AG04449 (cell line): ENCODE data around the gene CSRP2.

ENCODE experiments used
- CTCF ChIA-PET: fragments of 350-600 bp; formaldehyde crosslinking; extraction: SDS; loops from one replicate; lab custom pipeline; 2021; ENCODE audit warnings: antibody characterized with exemption; lab: Yijun Ruan, JAX
- POLR2A ChIA-PET: fragments of 400-600, 350-600 bp; formaldehyde crosslinking; extraction: SDS; loops from one replicate; lab custom pipeline; 2020; ENCODE audit warnings: antibody characterized with exemption, inconsistent platforms; lab: Yijun Ruan, JAX
- DNase-seq: peaks from one replicate; pipeline ENCODE4 v3.0.0-alpha.2; 2010; ENCODE audit warnings: low read depth, low spot score
- H3K4me3 ChIP-seq: 2 replicates; pipeline ENCODE4 v1.5.1; 2011; ENCODE audit warnings: low read depth, mild to moderate bottlenecking, control low read depth, low read length
- TF ChIP-seq, protein P1 (sequence below): IDR thresholded peaks from one replicate; pipeline ENCODE4 v1.5.1; 2011; ENCODE audit warnings: mild to moderate bottlenecking, moderate library complexity, low read length, control low read depth, inconsistent platforms; ENCODE audit not compliant: insufficient read depth; ENCODE audit errors: missing control alignments

The CSRP2 gene

DNA sequence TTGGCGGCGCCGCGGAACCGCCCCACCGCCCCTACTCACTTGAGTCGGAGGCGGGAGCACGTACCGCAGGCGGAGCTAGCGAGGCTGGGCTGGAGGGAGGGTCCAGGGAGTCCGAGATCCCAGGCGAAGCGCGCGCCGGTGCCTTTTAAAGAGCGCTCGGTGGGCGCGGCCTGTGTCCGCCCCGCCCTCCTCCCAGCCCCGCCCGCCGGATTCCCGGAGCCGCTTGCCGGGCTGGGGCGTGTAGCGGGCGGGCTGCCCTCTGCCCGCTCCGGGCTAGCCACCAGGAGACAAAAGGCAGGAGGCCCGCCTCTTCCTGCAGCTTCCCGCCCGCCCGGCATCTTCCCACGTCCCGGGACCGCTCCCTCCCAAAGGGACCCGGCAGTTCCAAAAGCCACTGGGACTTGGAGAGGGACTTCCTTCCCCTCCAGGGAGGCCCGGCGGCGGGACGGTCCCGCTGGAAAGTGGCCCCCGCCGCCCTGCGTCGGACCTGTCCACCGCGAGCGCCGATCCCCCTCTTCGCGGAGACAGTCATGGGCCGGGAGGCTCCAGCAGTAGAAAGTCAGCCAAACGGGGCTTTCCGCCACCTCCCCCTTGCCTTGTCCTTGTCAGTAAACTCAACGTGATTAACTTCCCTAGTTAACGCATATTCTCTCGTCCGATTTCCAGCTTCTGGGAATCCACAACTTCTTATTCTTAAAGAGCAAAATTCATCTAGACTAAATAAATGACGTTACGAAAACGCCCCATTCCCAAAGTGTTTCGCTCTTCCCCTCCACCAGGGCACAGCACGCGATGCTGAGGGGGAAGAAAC, at the start of gene CSRP2:
Gene CSRP2, minus strand, starts transcription at position 121 of the 811 bp plus-strand sequence. CDS start 12,759 bp downstream, outside the sequence.
- DNase-seq, result no peak
- CTCF ChIA-PET, result interaction anchor here (1.2 to 4.1 kb wide), 4 partner anchors 11 to 13 kb away, joined by 3 to 10 read pairs (median 4); no protein-coding TSS in a partner anchor
- H3K4me3 ChIP-seq, result peak within 1 kb of the TSS; percentile 80
- TF ChIP-seq, protein P1, sequence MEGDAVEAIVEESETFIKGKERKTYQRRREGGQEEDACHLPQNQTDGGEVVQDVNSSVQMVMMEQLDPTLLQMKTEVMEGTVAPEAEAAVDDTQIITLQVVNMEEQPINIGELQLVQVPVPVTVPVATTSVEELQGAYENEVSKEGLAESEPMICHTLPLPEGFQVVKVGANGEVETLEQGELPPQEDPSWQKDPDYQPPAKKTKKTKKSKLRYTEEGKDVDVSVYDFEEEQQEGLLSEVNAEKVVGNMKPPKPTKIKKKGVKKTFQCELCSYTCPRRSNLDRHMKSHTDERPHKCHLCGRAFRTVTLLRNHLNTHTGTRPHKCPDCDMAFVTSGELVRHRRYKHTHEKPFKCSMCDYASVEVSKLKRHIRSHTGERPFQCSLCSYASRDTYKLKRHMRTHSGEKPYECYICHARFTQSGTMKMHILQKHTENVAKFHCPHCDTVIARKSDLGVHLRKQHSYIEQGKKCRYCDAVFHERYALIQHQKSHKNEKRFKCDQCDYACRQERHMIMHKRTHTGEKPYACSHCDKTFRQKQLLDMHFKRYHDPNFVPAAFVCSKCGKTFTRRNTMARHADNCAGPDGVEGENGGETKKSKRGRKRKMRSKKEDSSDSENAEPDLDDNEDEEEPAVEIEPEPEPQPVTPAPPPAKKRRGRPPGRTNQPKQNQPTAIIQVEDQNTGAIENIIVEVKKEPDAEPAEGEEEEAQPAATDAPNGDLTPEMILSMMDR, result peak; percentile 20
- POLR2A ChIA-PET, result interaction anchor here (0.5 to 1.8 kb wide), 7 partner anchors 9 to 117 kb away, joined by 3 to 24 read pairs (median 6); no protein-coding TSS in a partner anchor

DNA sequence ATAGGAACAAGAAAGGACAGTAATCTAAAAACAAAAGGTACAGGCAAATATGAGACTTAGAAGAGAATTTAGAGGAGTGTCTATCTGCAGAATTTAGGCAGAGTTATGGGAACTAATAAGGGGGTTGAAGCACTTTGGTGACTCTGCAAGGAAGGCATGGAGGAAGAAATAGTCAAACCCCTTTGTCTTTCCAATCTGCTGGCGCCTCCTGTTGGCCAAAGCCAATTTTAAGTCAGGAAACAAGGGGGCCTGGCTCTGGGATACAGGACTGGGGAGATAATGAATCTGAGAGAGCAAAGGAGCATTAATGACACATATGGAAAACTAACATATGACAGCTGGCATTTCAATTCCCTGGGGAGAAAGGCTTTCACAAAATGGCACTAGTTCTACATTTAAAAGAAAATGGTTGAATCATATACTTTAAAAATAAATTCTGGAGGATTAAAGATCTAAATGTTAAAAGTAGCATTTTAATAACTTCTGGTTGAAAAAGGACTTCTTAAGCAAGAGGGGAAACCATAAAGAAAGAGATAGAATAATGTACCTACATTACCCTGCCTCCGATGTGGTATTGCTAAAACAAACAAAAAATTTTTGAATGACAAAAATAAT, 48.5 kb upstream of the CSRP2 start:
- ChIA-PET CTCF (interaction anchor here (0.9 to 2.3 kb wide), 20 partner anchors 8 to 305 kb away, joined by 3 to 13 read pairs (median 4); no protein-coding TSS in a partner anchor), POLR2A (no interaction called here)
- TF ChIP-seq, protein P1, result peak; percentile 57
- H3K4me3 ChIP-seq, result no peak overlapping the region
- DNase-seq, result no peak

DNA sequence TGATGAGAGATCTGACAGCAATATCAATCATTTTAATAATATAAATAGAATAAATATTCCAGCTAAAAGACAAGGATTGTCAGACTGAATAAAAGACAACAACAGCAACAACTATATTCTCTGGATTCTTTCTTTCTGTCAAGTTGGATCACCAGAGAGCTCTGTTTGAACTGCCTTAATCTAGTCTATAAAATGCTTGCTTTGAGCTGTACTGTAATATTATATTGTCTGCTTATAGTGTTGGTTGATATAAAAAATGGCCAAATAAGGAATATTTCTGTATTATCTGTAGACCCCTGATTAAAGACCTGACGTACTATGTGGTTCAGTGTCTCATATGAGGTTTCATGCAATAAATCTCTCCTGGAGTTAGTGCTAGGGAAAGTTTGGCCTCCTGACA, 46.3 kb upstream of the CSRP2 start:
- CTCF ChIA-PET, result interaction anchor here (0.7 to 1.9 kb wide), 5 partner anchors 10 to 135 kb away, joined by 3 to 4 read pairs (median 3); no protein-coding TSS in a partner anchor
- TF ChIP-seq, protein P1, result no peak
- DNase-seq, result no peak
- H3K4me3 ChIP-seq, result no peak overlapping the region
- POLR2A ChIA-PET, result no interaction called here

DNA sequence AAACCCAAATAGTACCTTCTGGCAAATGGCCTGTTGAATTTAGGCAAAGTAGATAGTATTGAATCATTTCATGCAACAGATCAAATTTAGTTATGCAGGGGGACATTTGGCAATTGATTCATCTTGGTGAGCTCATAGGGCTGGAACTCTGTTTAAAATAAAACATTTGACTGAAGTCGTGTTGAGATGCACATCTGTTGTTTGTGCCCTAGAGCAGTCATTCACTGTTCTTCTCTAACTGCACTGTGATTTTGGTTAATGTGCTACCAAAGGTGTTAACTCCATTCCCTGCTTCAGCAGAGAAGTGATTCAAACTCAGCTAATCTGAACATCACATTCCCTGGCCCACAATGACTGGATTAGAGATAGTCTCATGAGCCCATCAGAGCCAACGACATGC, 44.0 kb upstream of the CSRP2 start:
- TF ChIP-seq, protein P1, result no peak
- no peak for DNase-seq
- CTCF ChIA-PET, result interaction anchor here (0.7 to 1.4 kb wide), 4 partner anchors 15 to 300 kb away, joined by 3 to 5 read pairs (median 3); no protein-coding TSS in a partner anchor
- POLR2A ChIA-PET, result no interaction called here
- no peak overlapping the region for H3K4me3 ChIP-seq

DNA sequence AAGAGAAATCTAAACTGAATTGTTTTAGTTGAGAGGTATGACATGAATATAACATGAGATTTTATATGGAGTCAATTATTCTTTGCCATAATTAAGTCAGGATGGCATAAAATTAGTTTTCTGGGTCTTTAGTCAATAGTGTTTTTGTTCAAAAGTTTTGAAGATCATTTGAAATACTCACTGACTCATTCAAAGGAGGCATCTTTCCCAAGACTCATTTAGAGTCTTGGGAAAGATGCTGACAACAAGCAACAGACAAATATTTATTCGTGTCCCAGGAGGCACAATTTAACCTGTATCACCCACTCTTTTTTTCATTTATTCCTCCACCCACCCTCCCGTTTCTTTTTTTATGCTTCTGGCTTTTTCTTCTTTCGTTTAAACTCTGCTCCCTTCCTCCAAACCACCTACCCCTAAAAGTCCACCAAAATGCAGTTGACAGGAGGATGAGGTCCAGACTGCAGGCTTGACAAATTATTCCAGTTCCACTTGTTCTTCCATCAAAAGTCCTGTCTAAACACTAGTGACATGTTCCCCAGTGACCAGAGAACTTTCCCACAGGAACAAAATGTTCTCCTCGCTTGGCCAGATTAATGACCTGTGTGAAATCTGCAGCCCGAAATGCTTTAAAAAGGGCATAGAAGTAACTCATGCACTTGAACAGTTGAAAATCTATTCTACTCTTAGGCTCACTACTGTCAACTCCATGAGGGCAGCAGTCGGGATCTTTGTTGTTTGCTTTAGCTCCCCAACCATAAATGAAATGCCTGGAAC, 43.3 kb upstream of the CSRP2 start:
- H3K4me3 ChIP-seq, result no peak overlapping the region
- no peak for DNase-seq
- ChIA-PET CTCF (interaction anchor here (1.4 kb wide), 1 partner anchor 40 kb away, joined by 3 read pairs; no protein-coding TSS in a partner anchor), POLR2A (no interaction called here)
- TF ChIP-seq, protein P1, result no peak
